Progenitor cell of endocrine pancreas (in vitro differentiated cells): Measurements from ENCODE around the gene FTSJ1. TPM values are rescaled to one million over a fixed set of nuclear protein-coding genes. Genes with fewer than 3 reads are reported as not detected.

Source experiments
- DNase-seq: peaks from one replicate; pipeline ENCODE4 v3.0.0; 2021; ENCODE audit warnings: low spot score; ENCODE audit not compliant: unreplicated experiment
- H3K27ac Mint-ChIP-seq: 2 replicates; pipeline ENCODE4 v1.8.0; 2021; ENCODE audit warnings: mild to moderate bottlenecking, moderate library complexity, mixed read lengths
- H3K27me3 Mint-ChIP-seq: 2 replicates; pipeline ENCODE4 v1.8.0; 2021; ENCODE audit warnings: mixed read lengths
- H3K36me3 Mint-ChIP-seq: 2 replicates; pipeline ENCODE4 v1.8.0; 2022; ENCODE audit warnings: mixed read lengths; ENCODE audit not compliant: insufficient read depth
- H3K4me1 Mint-ChIP-seq: 2 replicates; pipeline ENCODE4 v1.8.0; 2021; ENCODE audit warnings: low read depth, mixed read lengths
- H3K4me3 Mint-ChIP-seq: 2 replicates; pipeline ENCODE4 v1.8.0; 2021; ENCODE audit warnings: low read depth, mild to moderate bottlenecking, moderate library complexity, mixed read lengths
- H3K9me3 Mint-ChIP-seq: 2 replicates; pipeline ENCODE4 v1.8.0; 2021; ENCODE audit warnings: low read depth, mixed read lengths
- CTCF ChIP-seq: fragments of 200-600 bp; sonication (generic); IDR thresholded peaks from one replicate; pipeline ENCODE4 v1.5.0; 2021; ENCODE audit warnings: antibody characterized with exemption, mild to moderate bottlenecking; ENCODE audit not compliant: unreplicated experiment
- total RNA-seq: library from RNA; stranded (reverse); gene quantifications from 2 replicates; pipeline ENCODE4 v1.2.1, GENCODE V29; 2021

Gene FTSJ1
- total RNA-seq, 1 donor from 2014 or later: 40.5 TPM

GRCh38 chrX:48460606-48461005, 15.4 kb upstream of the FTSJ1 start:
- H3K4me3 Mint-ChIP-seq: no peak overlapping the region
- no peaks in the 10 kb centered on the region for H3K27me3 Mint-ChIP-seq
- TF ChIP-seq CTCF: no peak
- peaks cover 23% of the 10 kb centered on the region for H3K9me3 Mint-ChIP-seq
- H3K36me3 Mint-ChIP-seq: peaks cover 2% of the 10 kb centered on the region
- no peak for DNase-seq
- H3K27ac Mint-ChIP-seq: no peak overlapping the region
- H3K4me1 Mint-ChIP-seq: no peaks in the 10 kb centered on the region

- Mint-ChIP-seq H3K9me3 (peaks cover 23% of the 10 kb centered on the region), H3K27me3 (peaks cover under 1% of the 10 kb centered on the region), H3K36me3 (peaks cover 2% of the 10 kb centered on the region), H3K4me3 (no peak overlapping the region), H3K27ac (no peak overlapping the region), H3K4me1 (no peaks in the 10 kb centered on the region)
- no peak for TF ChIP-seq CTCF
- DNase-seq: no peak
Observed at GRCh38 chrX:48461830-48462229, 14.2 kb upstream of the FTSJ1 start.

DNA sequence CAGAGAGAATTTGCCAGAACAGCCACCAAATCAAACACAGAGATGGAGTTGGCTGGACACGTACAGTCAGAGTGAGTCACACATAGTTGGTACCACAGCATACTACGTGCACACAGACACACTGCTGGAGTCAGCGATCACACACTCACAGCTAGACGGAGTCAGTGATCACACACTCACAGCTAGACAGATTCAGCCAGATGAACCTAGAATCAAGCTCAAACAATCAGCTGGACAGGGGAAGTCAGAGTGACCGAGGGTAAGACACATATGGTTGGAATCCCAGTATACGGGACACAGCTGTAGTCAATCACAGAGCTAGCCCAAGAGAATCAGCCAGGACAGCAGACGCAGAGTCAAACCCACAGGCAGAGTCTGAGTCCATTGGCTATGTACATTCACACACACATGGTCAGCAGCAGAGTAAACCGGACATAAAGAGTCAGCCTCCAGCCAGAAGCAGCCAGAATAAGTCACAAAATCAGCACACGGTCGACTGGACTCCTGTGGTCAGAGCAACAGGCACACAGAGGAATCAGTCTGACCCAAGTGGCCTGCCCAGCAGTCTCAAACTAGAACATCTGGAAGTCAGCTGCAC, 10.6 kb upstream of the FTSJ1 start:
- TF ChIP-seq CTCF: no peak

GRCh38 chrX:48466696-48467095, 9.3 kb upstream of the FTSJ1 start:
- Mint-ChIP-seq H3K4me1 (peaks cover 6% of the 10 kb centered on the region), H3K9me3 (peaks cover 23% of the 10 kb centered on the region), H3K36me3 (no peaks in the 10 kb centered on the region), H3K27ac (no peak overlapping the region), H3K4me3 (no peak overlapping the region), H3K27me3 (peaks cover 30% of the 10 kb centered on the region)
- DNase-seq: no peak
- TF ChIP-seq CTCF: peak; percentile 13

More for the DNA sequence above, 10.6 kb upstream of the FTSJ1 start:
- DNase-seq: no peak
- Mint-ChIP-seq H3K27me3 (peaks cover 30% of the 10 kb centered on the region), H3K4me3 (no peak overlapping the region), H3K36me3 (peaks cover 2% of the 10 kb centered on the region), H3K27ac (peak overlapping the region; percentile 60), H3K4me1 (peaks cover 5% of the 10 kb centered on the region), H3K9me3 (peaks cover 22% of the 10 kb centered on the region)

DNA sequence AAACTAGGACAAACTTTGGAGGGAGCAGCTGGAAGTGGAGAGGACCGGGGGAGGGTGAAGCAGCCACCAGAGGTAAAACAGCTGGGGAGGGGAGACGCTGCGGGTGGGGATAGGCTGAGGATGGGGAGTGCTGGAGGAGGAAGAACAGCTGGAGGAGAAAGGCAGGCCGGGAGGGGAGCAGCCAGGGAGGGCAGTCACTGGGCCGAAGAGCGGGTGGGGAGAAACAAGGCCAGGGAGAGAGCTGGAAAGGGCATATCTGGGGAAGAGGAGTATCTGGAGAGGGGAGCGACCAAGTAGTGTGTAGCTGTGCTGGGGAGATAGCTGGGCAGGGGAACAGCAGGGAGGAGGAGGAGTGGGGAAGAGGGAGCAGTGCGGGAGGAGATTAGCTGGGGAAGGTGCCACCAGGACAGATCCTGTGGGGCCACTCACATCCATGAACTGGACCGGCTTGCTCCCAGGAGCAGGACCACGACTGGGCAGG, 8.7 kb upstream of the FTSJ1 start:
- no peaks in the 10 kb centered on the region for H3K36me3 Mint-ChIP-seq
- no peak for DNase-seq
- peaks cover 6% of the 10 kb centered on the region for H3K4me1 Mint-ChIP-seq
- no peak overlapping the region for H3K27ac Mint-ChIP-seq
- H3K9me3 Mint-ChIP-seq: peaks cover 23% of the 10 kb centered on the region
- peaks cover 30% of the 10 kb centered on the region for H3K27me3 Mint-ChIP-seq
- no peak overlapping the region for H3K4me3 Mint-ChIP-seq
- TF ChIP-seq CTCF: no peak
